Measurements from ENCODE around the gene LRRC42.

- TF ChIP-seq CTCF (IDR thresholded peaks at IDR 0.05; ENCODE audit: insufficient read depth, low read length, poor library complexity, severe bottlenecking): no peak
- no peak for TF ChIP-seq EZH2phosphoT487 (conservative IDR thresholded peaks at IDR 0.05; ENCODE audit: low read length)
These were observed 36.2 kb upstream of the LRRC42 start for GRCh38 chr1:53909946-53910345.

Measured in SU-DHL-6 (cell line).